IMR-90 (cell line): ENCODE measurements around the gene MCRS1. TPM values are rescaled to one million over a fixed set of nuclear protein-coding genes. Genes with fewer than 3 reads are reported as not detected.

Experiments used
- ATAC-seq: fragments of 200-7000 bp; cut with Tn5 transposase; 2 replicates; pipeline ENCODE4 v1.9.1; 2020; ENCODE audit warnings: low read depth, mild to moderate bottlenecking, moderate library complexity
- BruUV-seq: library from RNA; stranded (reverse); fragments of 400-500 nt; replicated peaks from 2 replicates; lab custom pipeline; 2021; lab: Mats Ljungman, UMichigan
- CTCF ChIA-PET: fragments of 300-600 bp; formaldehyde crosslinking; extraction: SDS; loops from one replicate; lab custom pipeline; 2021; ENCODE audit warnings: antibody characterized with exemption; lab: Yijun Ruan, JAX
- POLR2A ChIA-PET: fragments of 300-600 bp; sonication (Branson Sonifier 250); formaldehyde crosslinking; loops from one replicate; lab custom pipeline; 2022; ENCODE audit warnings: antibody characterized with exemption; ENCODE audit not compliant: unreplicated experiment; lab: Charles Lee
- DNase-seq: peaks from one replicate; pipeline ENCODE4 v3.0.0; 2013
- H2AFZ ChIP-seq: replicated peaks from 2 replicates; pipeline ENCODE3; 2013; ENCODE audit warnings: low read length, mild to moderate bottlenecking; ENCODE audit not compliant: poor library complexity
- H2AK5ac ChIP-seq: 2 replicates; pipeline ENCODE4 v1.6.1; 2013; ENCODE audit warnings: low read depth, low read length, inconsistent platforms
- H2AK9ac ChIP-seq: replicated peaks from 2 replicates; pipeline ENCODE3; 2013; ENCODE audit warnings: mild to moderate bottlenecking, low read depth, low read length, moderate library complexity; ENCODE audit not compliant: poor library complexity
- H2BK120ac ChIP-seq: 2 replicates; pipeline ENCODE4 v1.6.1; 2013; ENCODE audit warnings: low read depth, low read length, inconsistent platforms
- H2BK15ac ChIP-seq: 3 replicates; pipeline ENCODE4 v1.6.1; 2013; ENCODE audit warnings: low read depth, low read length, inconsistent platforms
- H2BK20ac ChIP-seq: 2 replicates; pipeline ENCODE4 v1.6.1; 2013; ENCODE audit warnings: low read depth, mild to moderate bottlenecking, inconsistent platforms, low read length, moderate library complexity
- H2BK5ac ChIP-seq: 2 replicates; pipeline ENCODE4 v1.6.1; 2013; ENCODE audit warnings: mild to moderate bottlenecking, low read depth, low read length, inconsistent platforms; ENCODE audit not compliant: poor library complexity, severe bottlenecking
- H3K14ac ChIP-seq: replicated peaks from 2 replicates; pipeline ENCODE4 v1.6.1; 2013; ENCODE audit warnings: low read depth, low read length, inconsistent platforms
- H3K18ac ChIP-seq: 2 replicates; pipeline ENCODE4 v1.6.1; 2013; ENCODE audit warnings: low read depth, low read length, control low read depth
- H3K23ac ChIP-seq: 2 replicates; pipeline ENCODE4 v1.6.1; 2013; ENCODE audit warnings: low read depth, low read length, inconsistent platforms
- H3K27ac ChIP-seq: 2 replicates; pipeline ENCODE4 v1.5.1; 2013; ENCODE audit warnings: mild to moderate bottlenecking, control low read depth, low read length; ENCODE audit not compliant: insufficient read depth
- H3K27me3 ChIP-seq: 2 replicates; pipeline ENCODE4 v1.6.1; 2013; ENCODE audit warnings: low read length; ENCODE audit not compliant: control insufficient read depth, insufficient read depth
- H3K36me3 ChIP-seq: 2 replicates; pipeline ENCODE4 v1.6.1; 2013; ENCODE audit warnings: low read length, mixed read lengths; ENCODE audit not compliant: control insufficient read depth, insufficient read depth
- H3K4ac ChIP-seq: 2 replicates; pipeline ENCODE4 v1.6.1; 2013; ENCODE audit warnings: low read depth, low read length, inconsistent platforms
- H3K4me1 ChIP-seq: 2 replicates; pipeline ENCODE4 v1.6.1; 2013; ENCODE audit warnings: low read length, mixed read lengths; ENCODE audit not compliant: control insufficient read depth, insufficient read depth
- H3K4me2 ChIP-seq: 2 replicates; pipeline ENCODE4 v1.6.1; 2013; ENCODE audit warnings: low read depth, mild to moderate bottlenecking, control low read depth, low read length, moderate library complexity
- H3K4me3 ChIP-seq: 2 replicates; pipeline ENCODE4 v1.5.1; 2013; ENCODE audit warnings: low read depth, mild to moderate bottlenecking, control low read depth, low read length, moderate library complexity; ENCODE audit not compliant: insufficient read depth
- H3K56ac ChIP-seq: 2 replicates; pipeline ENCODE4 v1.6.1; 2013; ENCODE audit warnings: low read length, inconsistent platforms; ENCODE audit not compliant: insufficient read depth; ENCODE audit errors: extremely low read depth
- H3K79me1 ChIP-seq, 2 experiments: 2 replicates each; pipeline ENCODE4 v1.6.1; 2013; ENCODE audit warnings: low read length in 2 of 2, inconsistent platforms in 1 of 2, low read depth in 1 of 2
- H3K9ac ChIP-seq: 2 replicates; pipeline ENCODE4 v1.6.1; 2013; ENCODE audit warnings: low read depth, low read length, control low read depth
- H3K9me1 ChIP-seq: 2 replicates; pipeline ENCODE4 v1.6.1; 2013; ENCODE audit warnings: low read length, inconsistent platforms; ENCODE audit not compliant: insufficient read depth
- H3K9me3 ChIP-seq: 2 replicates; pipeline ENCODE4 v1.6.1; 2013; ENCODE audit warnings: low read length; ENCODE audit not compliant: control insufficient read depth, insufficient read depth
- H4K20me1 ChIP-seq: 2 replicates; pipeline ENCODE4 v1.6.1; 2013; ENCODE audit warnings: low read length, inconsistent platforms; ENCODE audit not compliant: insufficient read depth
- H4K5ac ChIP-seq: 2 replicates; pipeline ENCODE4 v1.6.1; 2013; ENCODE audit warnings: mild to moderate bottlenecking, low read depth, low read length, control low read depth
- H4K8ac ChIP-seq, 2 experiments: 2 replicates each; pipeline ENCODE4 v1.6.1; 2013; ENCODE audit warnings: low read depth in 2 of 2, low read length in 2 of 2, control low read depth in 1 of 2, inconsistent platforms in 1 of 2
- H4K91ac ChIP-seq: 2 replicates; pipeline ENCODE4 v1.6.1; 2013; ENCODE audit warnings: low read depth, low read length, inconsistent platforms; ENCODE audit not compliant: insufficient read depth
- BHLHE40 ChIP-seq: fragments of 150-350 bp; IDR thresholded peaks from 2 replicates; pipeline ENCODE4 v1.6.1; 2016; ENCODE audit warnings: mild to moderate bottlenecking, low read depth, low read length
- CEBPB ChIP-seq: IDR thresholded peaks from 2 replicates; pipeline ENCODE4 v1.6.1; 2012; ENCODE audit warnings: low read depth, low read length, improper control_type of control experiment
- CHD1 ChIP-seq: IDR thresholded peaks from 2 replicates; pipeline ENCODE4 v1.6.1; 2012; ENCODE audit warnings: low read depth, low read length, improper control_type of control experiment
- ELK1 ChIP-seq: fragments of 150-350 bp; IDR thresholded peaks from 2 replicates; pipeline ENCODE4 v1.6.1; 2016; ENCODE audit warnings: low read depth, mild to moderate bottlenecking, low read length, moderate library complexity, borderline replicate concordance
- FOS ChIP-seq: fragments of 150-350 bp; IDR thresholded peaks from 2 replicates; pipeline ENCODE4 v1.6.1; 2016; ENCODE audit warnings: low read depth, low read length
- MXI1 ChIP-seq: IDR thresholded peaks from 2 replicates; pipeline ENCODE4 v1.6.1; 2012; ENCODE audit warnings: low read depth, mild to moderate bottlenecking, low read length, moderate library complexity, borderline replicate concordance
- NFE2L2 ChIP-seq: fragments of 150-350 bp; IDR thresholded peaks from 2 replicates; pipeline ENCODE4 v1.6.1; 2016; ENCODE audit warnings: low read depth, mild to moderate bottlenecking, low read length
- POLR2A ChIP-seq: IDR thresholded peaks from 2 replicates; pipeline ENCODE4 v1.6.1; 2012; ENCODE audit warnings: mild to moderate bottlenecking, low read depth, low read length
- RAD21 ChIP-seq: IDR thresholded peaks from 2 replicates; pipeline ENCODE4 v1.6.1; 2012; ENCODE audit warnings: low read length, improper control_type of control experiment
- RCOR1 ChIP-seq: IDR thresholded peaks from 2 replicates; pipeline ENCODE4 v1.6.1; 2012; ENCODE audit warnings: mild to moderate bottlenecking, low read length, improper control_type of control experiment; ENCODE audit not compliant: insufficient replicate concordance
- RFX5 ChIP-seq: IDR thresholded peaks from 2 replicates; pipeline ENCODE4 v1.8.0; 2012; ENCODE audit warnings: low read depth, mild to moderate bottlenecking, low read length, moderate library complexity
- SMC3 ChIP-seq: fragments of 150-350 bp; IDR thresholded peaks from 2 replicates; pipeline ENCODE4 v1.6.1; 2016; ENCODE audit warnings: low read depth, mild to moderate bottlenecking, antibody characterized with exemption, low read length, moderate library complexity
- WGBS, 2 experiments: methylation state at CpG; one replicate each; pipeline versions ENCODE4 v1.1.5 to v1.1.7; 2013; ENCODE audit warnings: missing lambda C conversion rate in 2 of 2; ENCODE audit not compliant: insufficient read length in 1 of 2; ENCODE audit errors: extremely low coverage in 2 of 2; 5-methylcytosine and 5-hydroxymethylcytosine counted together
- dilution Hi-C: fragments of 300-500 bp; cut with HindIII; formaldehyde crosslinking; loops from one replicate; pipeline ENCODE4 v1.14.3; 2018; ENCODE audit warnings: low sequenced_read_pairs; ENCODE audit not compliant: unreplicated experiment
- in situ Hi-C: fragments of 300-500 bp; cut with MboI; formaldehyde crosslinking; loops from 3 replicates; pipeline ENCODE4 v1.14.3; 2019; ENCODE audit warnings: low sequenced_read_pairs, inconsistent platforms, mixed read lengths
- intact Hi-C: fragments of 100-400 bp; cut with micrococcal nuclease; formaldehyde crosslinking; loops from 2 replicates; pipeline ENCODE4 v1.10.0; 2022
- polyA plus RNA-seq, 3 experiments: library from polyadenylated mRNA; depleted of rRNA; stranded (reverse); fragments of >200 nt; gene quantifications; 2 replicates each; pipeline ENCODE4 v1.2.3, GENCODE V29; 2012; ENCODE audit warnings: low replicate concordance in 1 of 3
- total RNA-seq: library from RNA; depleted of rRNA; stranded (reverse); fragments of >200 nt; gene quantifications from 2 replicates; pipeline ENCODE4 v1.2.3, GENCODE V29; 2012
- TF ChIP-seq, protein P1 (sequence below): fragments of 150-350 bp; IDR thresholded peaks from 2 replicates; pipeline ENCODE4 v1.6.1; 2017; ENCODE audit warnings: mild to moderate bottlenecking, antibody characterized with exemption, low read length, low read depth
- TF ChIP-seq, protein P2 (sequence below): conservative IDR thresholded peaks from 2 replicates; pipeline ENCODE4 v1.5.1; 2012; ENCODE audit warnings: mild to moderate bottlenecking, low read depth, low read length, improper control_type of control experiment

MCRS1 gene
- total and polyA plus RNA-seq, 2 of the 4 experiments (the other 2 are of a cell fraction), result 72.9 to 73.2 TPM

GRCh38 chr12:49515266-49515665 lies 52.7 kb downstream of the MCRS1 start (continued):
- no peak for TF ChIP-seq CHD1

DNA sequence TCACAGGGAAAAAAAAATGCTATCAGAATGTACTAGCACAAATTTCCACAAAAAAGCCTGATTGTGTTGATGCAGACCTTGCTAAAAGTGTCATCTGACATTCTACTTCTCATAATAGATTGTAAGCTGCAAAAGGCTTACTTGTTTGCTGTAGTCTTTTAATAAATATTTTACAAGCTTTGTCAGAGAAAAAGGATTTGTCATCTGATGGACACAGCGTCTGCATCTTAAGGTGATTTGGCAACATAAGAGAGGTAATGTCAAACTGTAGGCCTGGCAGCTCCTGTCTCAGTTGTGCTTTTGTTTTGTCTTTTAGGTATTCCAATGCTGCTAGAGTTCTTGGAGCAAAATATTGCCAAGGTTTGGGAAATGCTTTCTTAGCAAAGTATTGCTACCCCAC lies 55.4 kb downstream of the MCRS1 start:
- Histone ChIP-seq H3K14ac (no peak overlapping the region), H3K4me2 (no peak overlapping the region), H3K23ac (no peak overlapping the region), H2BK15ac (no peak overlapping the region), H3K36me3 (peaks cover 5% of the 10 kb centered on the region), H2BK120ac (no peak overlapping the region), H4K8ac (no peak overlapping the region), H2AK5ac (no peak overlapping the region), H3K4me1 (peaks cover 5% of the 10 kb centered on the region), H3K18ac (no peak overlapping the region), H2AK9ac (no peak overlapping the region), H3K9me1 (peaks cover 3% of the 10 kb centered on the region; the same call in 1 of the 2 replicates), H3K79me1 (peaks cover 7 to 35% of the 10 kb centered on the region in 2 experiments; a peak in 2 of 4 replicates), H3K4me3 (no peak overlapping the region), H3K56ac (no peak overlapping the region), H3K27ac (no peak overlapping the region), H4K5ac (no peak overlapping the region), H4K91ac (no peak overlapping the region), H2BK5ac (no peak overlapping the region), H3K9ac (no peak overlapping the region), H3K9me3 (no peaks in the 10 kb centered on the region), H3K27me3 (no peaks in the 10 kb centered on the region), H3K4ac (peak overlapping the region; percentile 31; the same call in 1 of the 2 replicates), H2BK20ac (no peak overlapping the region), H4K20me1 (no peaks in the 10 kb centered on the region), H2AFZ (no peak overlapping the region)
- no peak for ATAC-seq
- CTCF ChIA-PET, result interaction anchor here (1.0 kb wide), 1 partner anchor 154 kb away, joined by 4 read pairs; no protein-coding TSS in a partner anchor
- POLR2A ChIA-PET, result no interaction called here
- BruUV-seq, result no TSS peak
- intact Hi-C loops, result loop anchor here (5.0 kb wide), 1 partner anchor 70 kb away; no protein-coding TSS in a partner anchor
- dilution Hi-C loops, result loop anchor here (25.0 kb wide), 1 partner anchor 150 kb away; the partner anchor contains the start of gene SPATS2
- in situ Hi-C loops, result no loop called here
- DNase-seq, result no peak
- WGBS, 2 experiments, result no CpG with 5 or more reads among the region's 1 CpG
- no peak for TF ChIP-seq CHD1
- no peak for TF ChIP-seq RAD21
- TF ChIP-seq NFE2L2, result no peak
- no peak for TF ChIP-seq POLR2A
- TF ChIP-seq RFX5, result no peak
- TF ChIP-seq, protein P1, sequence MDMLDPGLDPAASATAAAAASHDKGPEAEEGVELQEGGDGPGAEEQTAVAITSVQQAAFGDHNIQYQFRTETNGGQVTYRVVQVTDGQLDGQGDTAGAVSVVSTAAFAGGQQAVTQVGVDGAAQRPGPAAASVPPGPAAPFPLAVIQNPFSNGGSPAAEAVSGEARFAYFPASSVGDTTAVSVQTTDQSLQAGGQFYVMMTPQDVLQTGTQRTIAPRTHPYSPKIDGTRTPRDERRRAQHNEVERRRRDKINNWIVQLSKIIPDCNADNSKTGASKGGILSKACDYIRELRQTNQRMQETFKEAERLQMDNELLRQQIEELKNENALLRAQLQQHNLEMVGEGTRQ, result no peak
- TF ChIP-seq CEBPB, result no peak
- TF ChIP-seq, protein P2, sequence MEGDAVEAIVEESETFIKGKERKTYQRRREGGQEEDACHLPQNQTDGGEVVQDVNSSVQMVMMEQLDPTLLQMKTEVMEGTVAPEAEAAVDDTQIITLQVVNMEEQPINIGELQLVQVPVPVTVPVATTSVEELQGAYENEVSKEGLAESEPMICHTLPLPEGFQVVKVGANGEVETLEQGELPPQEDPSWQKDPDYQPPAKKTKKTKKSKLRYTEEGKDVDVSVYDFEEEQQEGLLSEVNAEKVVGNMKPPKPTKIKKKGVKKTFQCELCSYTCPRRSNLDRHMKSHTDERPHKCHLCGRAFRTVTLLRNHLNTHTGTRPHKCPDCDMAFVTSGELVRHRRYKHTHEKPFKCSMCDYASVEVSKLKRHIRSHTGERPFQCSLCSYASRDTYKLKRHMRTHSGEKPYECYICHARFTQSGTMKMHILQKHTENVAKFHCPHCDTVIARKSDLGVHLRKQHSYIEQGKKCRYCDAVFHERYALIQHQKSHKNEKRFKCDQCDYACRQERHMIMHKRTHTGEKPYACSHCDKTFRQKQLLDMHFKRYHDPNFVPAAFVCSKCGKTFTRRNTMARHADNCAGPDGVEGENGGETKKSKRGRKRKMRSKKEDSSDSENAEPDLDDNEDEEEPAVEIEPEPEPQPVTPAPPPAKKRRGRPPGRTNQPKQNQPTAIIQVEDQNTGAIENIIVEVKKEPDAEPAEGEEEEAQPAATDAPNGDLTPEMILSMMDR, result no peak
- no peak for TF ChIP-seq FOS
- TF ChIP-seq RCOR1, result no peak
- TF ChIP-seq SMC3, result no peak
- TF ChIP-seq ELK1, result no peak
- TF ChIP-seq MXI1, result no peak
- TF ChIP-seq BHLHE40, result no peak
